ENCODE results near the gene JMJD8. TPM values are rescaled to one million over a fixed set of nuclear protein-coding genes. Genes with fewer than 3 reads are reported as not detected.

Gene JMJD8
- total RNA-seq, 1 experiment from 2014 or later, result 121 TPM

GRCh38 chr16:708959-709358, 24.8 kb upstream of the JMJD8 start:
- Histone ChIP-seq H3K36me3 (ENCODE audit: control insufficient read depth in 1 of 2, insufficient read depth in 2 of 2, low read length in 2 of 2) (no peaks in the 10 kb centered on the region), H2AFZ (ENCODE audit: low read depth, low read length, poor library complexity, severe bottlenecking) (no peak overlapping the region), H3K4me3 (replicated peaks in 1 of 2; ENCODE audit: low read depth in 1 of 2, low read length in 2 of 2) (no peak overlapping the region), H3K79me2 (ENCODE audit: insufficient read depth, low read length) (peaks cover 11% of the 10 kb centered on the region), H3K4me1 (ENCODE audit: control insufficient read depth in 1 of 2, insufficient read depth in 2 of 2, low read length in 2 of 2) (peaks cover 10 to 52% of the 10 kb centered on the region in 2 experiments), H3K27me3 (ENCODE audit: insufficient read depth, low read length) (no peaks in the 10 kb centered on the region), H4K20me1 (ENCODE audit: insufficient read depth) (no peaks in the 10 kb centered on the region), H3K9me3 (ENCODE audit: control insufficient read depth in 1 of 2, insufficient read depth in 1 of 2, low read depth in 1 of 2, low read length in 2 of 2) (no peaks in the 10 kb centered on the region), H3K4me2 (ENCODE audit: low read length) (no peak overlapping the region), H3K9me2 (ENCODE audit: insufficient read depth) (no peaks in the 10 kb centered on the region), H3K27ac (ENCODE audit: low read depth, low read length) (no peak overlapping the region), H3K9ac (ENCODE audit: low read length) (no peak overlapping the region)
- CTCF ChIA-PET, result no interaction called here
- TF ChIP-seq CTCF (IDR thresholded peaks at IDR 0.05 in 2 of 3, conservative IDR thresholded peaks at IDR 0.05 in 1 of 3; ENCODE audit: borderline replicate concordance in 1 of 3, insufficient read depth in 1 of 3, low read depth in 2 of 3, low read length in 2 of 3) (no peak), RAD21 (IDR thresholded peaks at IDR 0.05; ENCODE audit: low read depth) (no peak), MAX (IDR thresholded peaks at IDR 0.05) (no peak), ZFX (IDR thresholded peaks at IDR 0.05) (no peak), POLR2AphosphoS5 (IDR thresholded peaks at IDR 0.05; ENCODE audit: low read depth, low read length) (no peak), CEBPB (IDR thresholded peaks at IDR 0.05; ENCODE audit: low read depth) (no peak), ELF1 (IDR thresholded peaks at IDR 0.05; ENCODE audit: borderline replicate concordance, low read depth) (no peak), FOSL1 (IDR thresholded peaks at IDR 0.05; ENCODE audit: low read depth) (no peak), EZH2 (IDR thresholded peaks at IDR 0.05) (no peak), CBX3 (IDR thresholded peaks at IDR 0.05; ENCODE audit: low read depth) (no peak), EZH2phosphoT487 (IDR thresholded peaks at IDR 0.05; ENCODE audit: borderline replicate concordance) (no peak), SRF (IDR thresholded peaks at IDR 0.05; ENCODE audit: low read depth) (no peak), TCF7L2 (IDR thresholded peaks at IDR 0.05; ENCODE audit: borderline replicate concordance, extremely low read depth, insufficient read depth, insufficient read length) (no peak), POLR2A (IDR thresholded peaks at IDR 0.05; ENCODE audit: borderline replicate concordance, extremely low read depth, insufficient read depth, insufficient read length) (no peak), EGR1 (IDR thresholded peaks at IDR 0.05; ENCODE audit: low read depth) (no peak), ATF3 (IDR thresholded peaks at IDR 0.05) (no peak), JUND (IDR thresholded peaks at IDR 0.05) (no peak), YY1 (IDR thresholded peaks at IDR 0.05; ENCODE audit: extremely low read depth, insufficient replicate concordance, low read depth, low read length) (no peak), ZBTB33 (IDR thresholded peaks at IDR 0.05; ENCODE audit: extremely low read depth, insufficient replicate concordance, low read length) (no peak), REST (IDR thresholded peaks at IDR 0.05; ENCODE audit: low read depth) (no peak)
- intact Hi-C loops (cut with micrococcal nuclease), result no loop called here
- DNase-seq (ENCODE audit: low read depth, low spot score) (no peak), ATAC-seq (no peak)
- RAD21 ChIA-PET (ENCODE audit: low non-redundant PET in 1 of 2, low total read pairs in 2 of 2, uncharacterized antibody in 2 of 2, unreplicated experiment in 2 of 2), result no interaction called here
- no TSS peak for BruUV-seq (replicated peaks)
- POLR2A ChIA-PET, result no interaction called here

All from HCT116 (cell line).